Measurements from ENCODE around the gene CNN2. TPM values are rescaled to one million over a fixed set of nuclear protein-coding genes. Genes with fewer than 3 reads are reported as not detected.

The CNN2 gene
- total and polyA plus RNA-seq, 2 of the 13 experiments (the other 11 are each of a cell fraction or from before 2014, with no cell fraction given) = 63.6 to 70.0 TPM

GRCh38 chr19:1076951-1077350 lies 50.5 kb downstream of the CNN2 start:
- H3K36me3 ChIP-seq (replicated peaks in 1 of 2; ENCODE audit: control insufficient read depth in 1 of 2, insufficient read depth in 2 of 2, low read length in 2 of 2) = peaks cover 0 to 2% of the 10 kb centered on the region in 2 experiments; a peak in 3 of 5 replicates
- DNase-seq (ENCODE audit: low spot score) = no peak
- ATAC-seq = no peak
- peaks cover 3% of the 10 kb centered on the region; the same call in 1 of the 2 replicates for H4K20me1 ChIP-seq (ENCODE audit: insufficient read depth, low read length)
- intact Hi-C loops (cut with micrococcal nuclease; ENCODE audit: unreplicated experiment) = no loop called here
- in situ Hi-C loops (cut with HindIII; ENCODE audit: extremely low pct_ligation_motif_present, low pct_unique_long_range_greater_than_20kb) = no loop called here
- ChIA-PET POLR2A (interaction anchor here (0.7 kb wide), 1 partner anchor 10 kb away, joined by 3 read pairs; no protein-coding TSS in a partner anchor), CTCF (ENCODE audit: low intra/inter-chr PET ratio, low total read pairs) (no interaction called here)
- no peak overlapping the region for H3K9ac ChIP-seq (ENCODE audit: insufficient read depth, low read depth, low read length)
- 88% methylated on average over 15 of the region's 16 CpGs for WGBS (ENCODE audit: low lambda C conversion rate)
- H3K4me3 ChIP-seq (replicated peaks in 1 of 3; ENCODE audit: insufficient read depth in 1 of 3, low read depth in 2 of 3, low read length in 3 of 3) = no peak overlapping the region
- H3K27ac ChIP-seq (ENCODE audit: extremely low read length, insufficient read depth, low read length) = no peak overlapping the region
- BruUV-seq (replicated peaks) = no TSS peak
- TF ChIP-seq KDM6A (CRISPR knock-in tag; IDR thresholded peaks at IDR 0.05; ENCODE audit: low read depth) (no peak), ZNF629 (CRISPR knock-in tag; conservative IDR thresholded peaks at IDR 0.05) (peak; percentile 62), ZNF570 (CRISPR knock-in tag; IDR thresholded peaks at IDR 0.05; ENCODE audit: borderline replicate concordance) (no peak), ARNTL (CRISPR knock-in tag; IDR thresholded peaks at IDR 0.05) (no peak), NKX3-1 (CRISPR knock-in tag; IDR thresholded peaks at IDR 0.05) (no peak), ZNF768 (CRISPR knock-in tag; IDR thresholded peaks at IDR 0.05) (0 out of 2 replicates have a peak, but pooled peaks have one; percentile 10)
- H2AFZ ChIP-seq (ENCODE audit: low read length) = no peak overlapping the region
- no peaks in the 10 kb centered on the region for H3K27me3 ChIP-seq (ENCODE audit: control insufficient read depth in 1 of 2, insufficient read depth in 2 of 2, low read length in 2 of 2)
- H3K79me2 ChIP-seq (ENCODE audit: insufficient read depth, low read length) = no peaks in the 10 kb centered on the region
- no peaks in the 10 kb centered on the region for H3K9me3 ChIP-seq (ENCODE audit: low read length)
- peaks cover 38% of the 10 kb centered on the region for H3K4me1 ChIP-seq (ENCODE audit: insufficient read depth, low read length)
- no peak for FAIRE-seq
- no peak overlapping the region for H3K4me2 ChIP-seq (ENCODE audit: low read depth, low read length)

GRCh38 chr19:1079566-1080111 lies 53.2 kb downstream of the CNN2 start:
- ChIA-PET POLR2A (no interaction called here), CTCF (ENCODE audit: low intra/inter-chr PET ratio, low total read pairs) (no interaction called here)
- 95% methylated on average over 39 of the region's 45 CpGs for WGBS (ENCODE audit: low lambda C conversion rate)
- Histone ChIP-seq H3K27ac (ENCODE audit: extremely low read length, insufficient read depth, low read length) (no peak overlapping the region), H4K20me1 (ENCODE audit: insufficient read depth, low read length) (peaks cover 3% of the 10 kb centered on the region; the same call in 1 of the 2 replicates), H3K4me2 (ENCODE audit: low read depth, low read length) (no peak overlapping the region), H3K27me3 (ENCODE audit: control insufficient read depth in 1 of 2, insufficient read depth in 2 of 2, low read length in 2 of 2) (no peaks in the 10 kb centered on the region), H3K79me2 (ENCODE audit: insufficient read depth, low read length) (no peaks in the 10 kb centered on the region), H3K4me3 (replicated peaks in 1 of 3; ENCODE audit: insufficient read depth in 1 of 3, low read depth in 2 of 3, low read length in 3 of 3) (no peak overlapping the region), H3K9ac (ENCODE audit: insufficient read depth, low read depth, low read length) (no peak overlapping the region), H3K36me3 (replicated peaks in 1 of 2; ENCODE audit: control insufficient read depth in 1 of 2, insufficient read depth in 2 of 2, low read length in 2 of 2) (peaks cover 0 to 7% of the 10 kb centered on the region in 2 experiments; a peak in 4 of 5 replicates), H3K4me1 (ENCODE audit: insufficient read depth, low read length) (peaks cover 29% of the 10 kb centered on the region), H3K9me3 (ENCODE audit: low read length) (no peaks in the 10 kb centered on the region), H2AFZ (ENCODE audit: low read length) (no peak overlapping the region)
- TF ChIP-seq, protein P1, sequence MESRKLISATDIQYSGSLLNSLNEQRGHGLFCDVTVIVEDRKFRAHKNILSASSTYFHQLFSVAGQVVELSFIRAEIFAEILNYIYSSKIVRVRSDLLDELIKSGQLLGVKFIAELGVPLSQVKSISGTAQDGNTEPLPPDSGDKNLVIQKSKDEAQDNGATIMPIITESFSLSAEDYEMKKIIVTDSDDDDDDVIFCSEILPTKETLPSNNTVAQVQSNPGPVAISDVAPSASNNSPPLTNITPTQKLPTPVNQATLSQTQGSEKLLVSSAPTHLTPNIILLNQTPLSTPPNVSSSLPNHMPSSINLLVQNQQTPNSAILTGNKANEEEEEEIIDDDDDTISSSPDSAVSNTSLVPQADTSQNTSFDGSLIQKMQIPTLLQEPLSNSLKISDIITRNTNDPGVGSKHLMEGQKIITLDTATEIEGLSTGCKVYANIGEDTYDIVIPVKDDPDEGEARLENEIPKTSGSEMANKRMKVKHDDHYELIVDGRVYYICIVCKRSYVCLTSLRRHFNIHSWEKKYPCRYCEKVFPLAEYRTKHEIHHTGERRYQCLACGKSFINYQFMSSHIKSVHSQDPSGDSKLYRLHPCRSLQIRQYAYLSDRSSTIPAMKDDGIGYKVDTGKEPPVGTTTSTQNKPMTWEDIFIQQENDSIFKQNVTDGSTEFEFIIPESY (CRISPR knock-in tag; IDR thresholded peaks at IDR 0.05) = peak; percentile 45; the same call in 1 of the 2 replicates
- TF ChIP-seq ZNF180 (CRISPR knock-in tag; IDR thresholded peaks at IDR 0.05; ENCODE audit: borderline replicate concordance, low read depth) = no peak
- intact Hi-C loops (cut with micrococcal nuclease; ENCODE audit: unreplicated experiment) (no loop called here), in situ Hi-C loops (cut with HindIII; ENCODE audit: extremely low pct_ligation_motif_present, low pct_unique_long_range_greater_than_20kb) (no loop called here)
- BruUV-seq (replicated peaks) = no TSS peak
- FAIRE-seq = no peak
- ATAC-seq = no peak
- no peak for DNase-seq (ENCODE audit: low spot score)

All from HepG2 (cell line).